HG03565 (cell line): ENCODE data around the gene TPK1.
A peak's percentile ranks its signal among the peaks of the same experiment; 100 is the strongest.

Experiments used
- ATAC-seq: cut with Tn5 transposase; IDR thresholded peaks from one replicate; pipeline ENCODE4 v1.9.1; 2021; ENCODE audit warnings: mild to moderate bottlenecking, moderate library complexity; ENCODE audit not compliant: unreplicated experiment

TPK1 gene

DNA sequence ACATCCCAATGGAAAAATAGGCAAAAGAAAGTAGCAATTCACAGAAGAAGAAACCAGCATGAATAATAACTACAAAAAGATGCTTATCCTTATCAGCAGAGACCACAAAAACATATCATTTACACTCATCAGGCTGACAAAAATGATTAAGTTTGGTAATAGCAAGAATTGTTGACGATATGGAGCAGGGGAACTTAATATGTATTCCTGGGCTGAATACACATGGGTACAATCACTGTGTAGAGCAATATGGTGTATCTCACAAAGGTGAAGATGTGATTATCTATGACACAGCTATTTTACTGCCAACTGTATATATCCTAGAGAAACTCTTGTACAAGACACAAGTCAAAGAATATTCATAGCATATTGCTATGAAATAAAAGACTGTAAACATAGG, 290.5 kb downstream of the TPK1 start:
- no peak for ATAC-seq

GRCh38 chr7:144534655-144535395, 301.0 kb downstream of the TPK1 start:
- ATAC-seq = no peak

DNA sequence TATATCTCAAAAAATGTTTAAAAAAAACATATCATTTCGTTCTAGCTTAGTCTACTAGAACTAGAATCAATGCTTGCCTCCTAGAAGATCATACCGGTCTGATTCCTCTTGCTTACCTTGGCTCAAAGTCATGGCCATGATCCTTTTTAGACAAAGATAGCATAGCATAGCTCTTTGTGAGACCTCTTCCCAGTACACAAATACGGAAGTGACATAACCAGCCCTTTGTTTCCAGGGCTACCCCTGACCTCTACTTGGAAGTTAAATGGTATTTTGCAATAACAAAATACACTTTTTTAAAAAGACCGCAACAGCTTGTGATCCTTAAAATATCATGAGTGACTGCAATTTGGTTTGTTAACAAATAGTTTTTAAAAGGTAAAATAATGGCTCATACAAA, 301.7 kb downstream of the TPK1 start:
- no peak for ATAC-seq

DNA sequence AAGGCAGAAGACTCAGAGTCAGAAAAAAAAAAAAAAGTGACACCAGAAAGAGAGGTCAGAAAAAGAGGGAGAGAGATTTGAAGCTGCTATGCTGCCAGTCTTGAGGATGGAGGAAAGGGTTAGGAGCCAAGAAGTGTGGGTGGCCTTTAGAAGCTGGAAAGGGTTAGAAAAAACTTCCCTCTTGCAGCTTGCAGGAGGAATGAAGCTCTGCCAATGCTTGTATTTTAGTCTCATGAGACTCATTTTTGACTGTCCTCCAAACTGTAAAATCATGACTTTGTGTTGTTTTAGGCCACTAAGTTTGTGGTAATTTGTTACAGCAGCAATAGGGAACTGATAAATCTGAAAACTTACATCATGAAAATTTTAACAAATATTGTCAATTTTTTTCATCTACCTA, 304.7 kb downstream of the TPK1 start:
- ATAC-seq = no peak

DNA sequence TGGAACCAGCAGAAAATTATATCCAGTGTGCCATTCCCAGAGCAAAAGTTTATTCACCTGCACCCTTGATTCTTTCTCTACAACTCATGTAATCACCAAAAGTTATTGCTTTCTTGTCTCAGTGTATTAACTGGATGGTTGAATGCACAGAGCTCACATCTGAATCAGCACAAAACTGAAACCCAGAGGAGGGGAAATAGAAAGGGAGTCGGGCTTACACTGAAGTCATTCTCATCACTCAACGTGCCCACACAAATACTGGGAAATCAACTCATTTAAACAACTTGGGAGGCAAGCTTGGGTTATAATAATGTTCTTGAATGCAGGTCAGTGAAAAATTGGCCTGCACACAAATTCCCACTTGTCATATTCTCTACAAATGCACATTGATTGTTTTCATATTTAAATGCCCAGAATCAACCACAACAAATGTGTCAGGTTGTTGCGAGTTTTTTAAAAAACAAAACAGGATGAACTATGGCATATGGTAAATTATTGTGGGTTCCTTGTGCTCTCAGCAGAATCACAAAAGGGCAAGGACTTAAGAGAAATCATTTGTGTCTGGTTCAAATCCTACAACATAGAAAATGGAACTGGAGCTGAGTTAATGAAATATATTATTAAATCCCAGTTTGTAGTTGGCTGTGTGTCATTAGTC, 306.5 kb downstream of the TPK1 start:
- ATAC-seq = peak; percentile 100

DNA sequence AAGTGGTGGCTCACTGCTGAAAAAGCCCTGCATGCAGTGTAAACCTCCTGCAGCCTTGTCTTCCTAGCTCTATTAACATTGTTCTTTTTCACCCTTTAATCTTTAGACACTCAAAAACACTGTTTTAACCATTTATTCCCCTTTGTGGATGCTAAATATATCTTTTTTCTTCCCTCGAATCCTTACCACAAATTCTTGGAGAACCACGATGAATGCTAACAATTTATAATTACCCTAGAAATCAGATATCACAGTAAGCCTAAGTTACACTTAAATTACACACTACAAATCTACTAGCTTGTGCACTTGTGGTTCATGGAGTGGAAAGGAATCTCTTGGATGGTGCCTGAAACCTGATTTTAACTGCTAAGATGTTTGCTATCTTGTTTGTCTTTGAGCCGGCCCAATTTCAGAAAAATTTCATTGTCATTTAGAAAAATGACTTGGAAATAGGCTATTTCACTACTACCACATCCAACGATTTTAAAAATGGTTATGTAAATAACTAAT, 307.3 kb downstream of the TPK1 start:
- ATAC-seq = no peak

- ATAC-seq = no peak
Measured at GRCh38 chr7:144527051-144527471, 308.8 kb downstream of the TPK1 start.

GRCh38 chr7:144525956-144526355, 309.9 kb downstream of the TPK1 start:
- no peak for ATAC-seq

DNA sequence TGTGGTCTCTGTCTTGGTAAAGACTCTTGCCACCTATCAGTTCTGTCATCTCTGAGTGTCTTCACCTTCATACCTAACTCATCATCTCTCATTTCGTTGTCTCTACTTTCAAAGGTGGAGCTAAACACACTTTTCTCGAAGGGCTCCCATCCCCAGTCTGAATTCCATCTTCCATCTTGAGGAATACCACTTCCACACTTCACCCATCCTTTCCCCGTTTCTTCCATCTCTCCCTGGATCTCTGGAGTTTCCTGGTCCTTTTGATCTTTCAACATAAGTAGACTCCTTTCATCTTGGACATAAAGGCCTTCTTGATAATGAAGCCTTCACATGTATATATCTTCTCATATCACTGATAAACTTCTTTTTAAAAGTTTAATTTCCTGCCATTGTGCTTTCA, 311.6 kb downstream of the TPK1 start:
- ATAC-seq = no peak

- ATAC-seq = no peak
Measured at GRCh38 chr7:144523621-144524020, 312.2 kb downstream of the TPK1 start.

GRCh38 chr7:144519925-144520324, 315.9 kb downstream of the TPK1 start:
- ATAC-seq = no peak

DNA sequence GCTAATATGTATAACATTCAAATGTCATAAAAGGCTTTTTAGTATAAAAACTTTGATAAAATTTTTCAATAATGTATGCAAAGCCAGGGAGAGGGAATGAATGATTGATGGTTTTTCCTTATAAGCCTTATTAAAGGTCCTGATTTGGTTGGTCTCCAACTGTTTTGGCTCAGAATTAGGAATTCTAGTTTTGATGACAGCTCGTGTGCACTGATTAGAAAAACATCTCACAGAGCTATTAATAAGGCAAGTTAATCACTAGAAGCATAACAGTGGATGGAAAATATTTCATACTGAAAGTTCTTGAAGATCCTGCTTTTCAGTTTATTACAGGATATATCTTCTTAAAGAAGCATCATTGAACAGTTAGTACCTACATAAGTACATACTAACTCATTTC, 317.5 kb downstream of the TPK1 start:
- no peak for ATAC-seq

GRCh38 chr7:144517749-144518148, 318.1 kb downstream of the TPK1 start:
- ATAC-seq = no peak

GRCh38 chr7:144516729-144517525, 318.9 kb downstream of the TPK1 start:
- ATAC-seq = no peak

GRCh38 chr7:144513334-144513733, 322.5 kb downstream of the TPK1 start:
- peak; percentile 59 for ATAC-seq

DNA sequence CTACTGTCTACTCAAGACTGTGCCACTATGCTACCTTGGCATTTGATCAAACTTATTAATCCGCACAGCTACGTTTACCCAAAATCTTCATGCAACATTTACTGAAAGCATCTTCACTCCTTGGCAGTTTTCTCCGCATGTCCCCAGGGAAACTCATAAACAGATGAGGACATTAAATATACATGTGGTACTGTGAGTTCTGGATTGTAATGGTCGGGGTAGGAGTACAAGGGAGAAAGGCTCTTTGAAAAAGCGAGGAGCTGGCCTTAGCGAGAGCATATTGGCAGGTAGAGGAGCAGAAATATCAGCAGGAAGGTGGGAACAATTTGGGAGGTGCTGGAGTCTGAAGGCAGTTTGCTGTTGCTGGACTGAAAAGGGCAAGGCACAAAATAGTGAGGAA, 325.2 kb downstream of the TPK1 start:
- no peak for ATAC-seq

GRCh38 chr7:144508702-144509101, 327.2 kb downstream of the TPK1 start:
- ATAC-seq = peak; percentile 92

DNA sequence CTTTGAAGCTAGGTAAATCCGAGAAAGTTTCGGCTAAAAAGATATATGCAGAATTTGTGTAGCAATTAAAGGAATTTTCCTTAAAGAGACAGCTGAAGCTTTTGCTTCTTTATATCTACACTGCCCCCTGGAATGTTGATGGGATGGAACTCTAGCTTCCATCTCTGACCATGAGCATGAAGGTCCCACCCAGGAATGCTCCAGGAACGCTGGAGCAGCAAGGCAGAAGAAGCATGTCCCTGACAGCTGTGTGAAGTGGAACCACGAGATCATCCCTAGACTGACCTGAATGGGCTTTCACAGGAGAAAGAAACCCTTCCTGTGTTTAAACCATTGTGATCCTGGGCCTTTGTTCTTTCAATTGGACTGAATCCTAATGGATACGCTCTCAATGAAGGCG, 332.6 kb downstream of the TPK1 start:
- ATAC-seq = no peak

- no peak for ATAC-seq
Measured at GRCh38 chr7:144500225-144500624, 335.6 kb downstream of the TPK1 start.

- no peak for ATAC-seq
Measured at GRCh38 chr7:144497282-144497681, 338.6 kb downstream of the TPK1 start.

DNA sequence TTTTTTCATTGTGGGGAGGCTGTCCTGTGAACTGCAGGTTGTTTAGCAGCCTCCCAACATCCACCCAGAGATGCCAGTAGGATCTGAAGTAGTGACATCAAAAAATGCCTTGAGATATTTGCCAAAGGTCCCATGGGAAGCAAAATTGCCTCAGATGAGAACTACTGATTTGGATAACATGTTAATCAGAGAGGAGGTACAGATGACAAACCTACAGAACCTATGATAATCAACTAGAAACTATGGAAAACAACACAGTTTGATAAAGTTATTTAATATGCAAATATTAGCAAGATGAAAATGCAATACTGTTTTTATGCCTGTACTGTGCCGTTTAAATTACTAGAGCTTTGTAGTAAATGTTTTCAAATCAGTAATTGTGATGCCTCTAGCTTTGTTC, 341.5 kb downstream of the TPK1 start:
- ATAC-seq = no peak

DNA sequence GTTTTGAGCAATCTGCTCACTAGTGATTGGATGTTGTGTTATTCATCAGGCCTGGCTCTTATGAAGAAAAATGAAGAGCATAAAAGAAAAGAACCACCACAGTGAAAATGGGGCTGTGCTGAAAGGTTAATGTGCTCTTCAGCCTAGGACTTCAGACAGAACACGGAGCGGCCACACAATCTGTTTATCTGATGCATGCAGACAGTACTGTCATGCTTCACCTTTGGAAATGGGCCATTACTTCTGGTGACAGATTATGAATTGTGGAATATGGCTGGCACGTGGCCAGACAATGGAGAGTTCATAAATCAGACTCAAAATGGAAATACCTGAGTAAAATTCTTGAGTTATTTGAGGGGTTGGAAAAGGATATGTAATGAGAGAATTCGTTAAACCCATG, 346.3 kb downstream of the TPK1 start:
- no peak for ATAC-seq
